HepG2 (cell line): ENCODE measurements around the gene KIF13A. TPM values are rescaled to one million over a fixed set of nuclear protein-coding genes. Genes with fewer than 3 reads are reported as not detected.

Experiments
- ARID4A ChIP-seq: sonication (generic); formaldehyde crosslinking; IDR thresholded peaks from 2 replicates; pipeline ENCODE4 v1.5.0; 2020; ENCODE audit warnings: mild to moderate bottlenecking, missing genetic modification reagents, borderline replicate concordance
- BRF2 ChIP-seq: sonication (generic); formaldehyde crosslinking; IDR thresholded peaks from 2 replicates; pipeline ENCODE4 v1.8.1; 2022; ENCODE audit warnings: mild to moderate bottlenecking, missing genetic modification reagents
- CEBPG ChIP-seq: IDR thresholded peaks from 2 replicates; pipeline ENCODE4 v1.6.1; 2016
- DRAP1 ChIP-seq: IDR thresholded peaks from 2 replicates; pipeline ENCODE4 v1.6.1; 2016; ENCODE audit warnings: missing genetic modification reagents, missing compliant biosample characterization
- GABPA ChIP-seq, 2 experiments: IDR thresholded peaks; 2 replicates each; pipeline ENCODE4 v1.6.1; 2011 to 2016; ENCODE audit warnings: low read depth in 2 of 2, low read length in 1 of 2, missing biosample characterization in 1 of 2, missing genetic modification characterization in 1 of 2
- IKZF4 ChIP-seq: sonication (generic); formaldehyde crosslinking; IDR thresholded peaks from 2 replicates; pipeline ENCODE4 v1.5.1; 2020; ENCODE audit warnings: borderline replicate concordance, mild to moderate bottlenecking, low read depth, missing genetic modification reagents; ENCODE audit errors: not compliant biosample characterization
- IRF9 ChIP-seq: sonication (generic); formaldehyde crosslinking; IDR thresholded peaks from 2 replicates; pipeline ENCODE4 v1.8.0; 2022; ENCODE audit warnings: missing genetic modification reagents, mild to moderate bottlenecking, borderline replicate concordance
- POLR2A ChIP-seq, 2 experiments: IDR thresholded peaks; 2 replicates each; pipeline ENCODE4 v1.6.1; 2011; ENCODE audit warnings: low read depth in 2 of 2, low read length in 2 of 2, mild to moderate bottlenecking in 1 of 2, moderate library complexity in 1 of 2; ENCODE audit not compliant: insufficient read depth in 1 of 2
- POLR2AphosphoS5 ChIP-seq: IDR thresholded peaks from 2 replicates; pipeline ENCODE4 v1.6.1; 2012; ENCODE audit warnings: low read depth, low read length
- RCOR2 ChIP-seq: IDR thresholded peaks from 2 replicates; pipeline ENCODE4 v1.6.1; 2016; ENCODE audit warnings: missing biosample characterization, missing genetic modification reagents
- SALL1 ChIP-seq: sonication (generic); formaldehyde crosslinking; IDR thresholded peaks from 2 replicates; pipeline ENCODE4 v1.8.0; 2022; ENCODE audit warnings: mild to moderate bottlenecking, missing genetic modification reagents
- TOE1 ChIP-seq: sonication (generic); formaldehyde crosslinking; IDR thresholded peaks from 2 replicates; pipeline ENCODE4 v1.4.0; 2020; ENCODE audit warnings: mild to moderate bottlenecking, missing genetic modification reagents
- TRIM24 ChIP-seq: sonication (generic); formaldehyde crosslinking; IDR thresholded peaks from 2 replicates; pipeline ENCODE4 v1.8.0; 2022; ENCODE audit warnings: mild to moderate bottlenecking, missing genetic modification reagents
- ZC3H4 ChIP-seq: sonication (generic); formaldehyde crosslinking; IDR thresholded peaks from 2 replicates; pipeline ENCODE4 v1.4.0; 2020; ENCODE audit warnings: missing genetic modification reagents, borderline replicate concordance
- ZGPAT ChIP-seq: IDR thresholded peaks from 2 replicates; pipeline ENCODE4 v1.6.1; 2016; ENCODE audit warnings: mild to moderate bottlenecking
- ZNF121 ChIP-seq: sonication (generic); formaldehyde crosslinking; IDR thresholded peaks from 2 replicates; pipeline ENCODE4 v1.5.0; 2020; ENCODE audit warnings: mild to moderate bottlenecking, missing genetic modification reagents
- ZNF234 ChIP-seq: sonication (generic); formaldehyde crosslinking; conservative IDR thresholded peaks from 2 replicates; pipeline ENCODE4 v1.5.1; 2020; ENCODE audit warnings: mild to moderate bottlenecking, missing genetic modification reagents
- ZNF251 ChIP-seq: sonication (generic); formaldehyde crosslinking; IDR thresholded peaks from 2 replicates; pipeline ENCODE4 v1.9.0; 2021; ENCODE audit warnings: mild to moderate bottlenecking, missing genetic modification reagents
- ZNF598 ChIP-seq: sonication (generic); formaldehyde crosslinking; IDR thresholded peaks from 2 replicates; pipeline ENCODE4 v1.5.1; 2020; ENCODE audit warnings: mild to moderate bottlenecking, missing genetic modification reagents, borderline replicate concordance
- ZNF616 ChIP-seq: sonication (generic); formaldehyde crosslinking; IDR thresholded peaks from 2 replicates; pipeline ENCODE4 v1.5.0; 2020; ENCODE audit warnings: low read depth, mild to moderate bottlenecking, missing genetic modification reagents
- ZNF713 ChIP-seq: sonication (generic); formaldehyde crosslinking; IDR thresholded peaks from 2 replicates; pipeline ENCODE4 v1.4.0; 2020; ENCODE audit warnings: mild to moderate bottlenecking, missing genetic modification reagents
- polyA plus RNA-seq, 8 experiments: library from polyadenylated mRNA; depleted of rRNA in 3 of 8; stranded (reverse) in 7 of 8; unstranded in 1 of 8; fragments of >200 nt; fragmentation: Illumina TruSeq in 4 of 8; extraction: Trizol in 4 of 8; gene quantifications; 2 replicates each; pipeline versions ENCODE4 v1.2.1 to v1.2.3, GENCODE V29; 2011 to 2016; ENCODE audit warnings: low read depth in 4 of 8, missing spikeins in 1 of 8, mixed read lengths in 1 of 8; ENCODE audit not compliant: insufficient read depth in 1 of 8
- total RNA-seq, 5 experiments: library from RNA; depleted of rRNA; stranded (reverse); fragments of >200 nt; fragmentation: Illumina TruSeq; extraction: Trizol; gene quantifications; 2 replicates each; pipeline ENCODE4 v1.2.3, GENCODE V29; 2016; ENCODE audit warnings: low read depth in 1 of 5

KIF13A gene
- total and polyA plus RNA-seq, 2 of the 13 experiments (the other 11 are each of a cell fraction or from before 2014, with no cell fraction given) = 21.1 to 37.2 TPM

- peak; percentile 26; the same call in 1 of the 2 replicates for TF ChIP-seq ARID4A (CRISPR knock-in tag)
- 0 out of 2 replicates have a peak, but pooled peaks have one; percentile 36 for TF ChIP-seq ZGPAT (CRISPR knock-in tag)
- peak; percentile 69 for TF ChIP-seq POLR2AphosphoS5
- no peak; the same call in 1 of the 2 replicates for TF ChIP-seq SALL1 (CRISPR knock-in tag)
- TF ChIP-seq TOE1 (CRISPR knock-in tag) = no peak
- TF ChIP-seq ZNF598 (CRISPR knock-in tag) = no peak
- no peak for TF ChIP-seq ZNF234
- no peak for TF ChIP-seq IRF9 (CRISPR knock-in tag)
- TF ChIP-seq POLR2A (IDR thresholded peaks at IDR 0.05; ENCODE audit: insufficient read depth in 1 of 2, low read depth in 2 of 2, low read length in 2 of 2) = peak; percentile 47 to 67; a peak in 3 of 4 replicates
- no peak for TF ChIP-seq ZNF121 (CRISPR knock-in tag)
- TF ChIP-seq ZNF713 = no peak
- no peak for TF ChIP-seq CEBPG (CRISPR knock-in tag)
- TF ChIP-seq TRIM24 (CRISPR knock-in tag) = no peak
- TF ChIP-seq ZC3H4 (CRISPR knock-in tag) = no peak
- no peak for TF ChIP-seq GABPA (IDR thresholded peaks at IDR 0.05; ENCODE audit: low read depth, low read length)
- no peak for TF ChIP-seq GABPA (CRISPR knock-in tag; IDR thresholded peaks at IDR 0.05; ENCODE audit: low read depth)
- TF ChIP-seq BRF2 (CRISPR knock-in tag) = no peak
- no peak for TF ChIP-seq RCOR2
- TF ChIP-seq ZNF616 (CRISPR knock-in tag) = no peak
- no peak for TF ChIP-seq ZNF251 (CRISPR knock-in tag)
- no peak for TF ChIP-seq IKZF4 (CRISPR knock-in tag)
- 0 out of 2 replicates have a peak, but pooled peaks have one; percentile 23 for TF ChIP-seq DRAP1 (CRISPR knock-in tag)
Observed at GRCh38 chr6:17744019-17744756, 243.2 kb downstream of the KIF13A start (continued).
